CD4-positive, alpha-beta T cell treated with Interleukin-10 for 1 hour (primary cell): Measurements from ENCODE around the gene ACSM4.
A peak's percentile ranks its signal among the peaks of the same experiment; 100 is the strongest.
"Not testable (repeated sequence)": the region's sequence is repeated elsewhere in the genome, so short reads cannot be mapped to it uniquely, and the experiment has no call there.

Experiments used
- DNase-seq: peaks from one replicate; pipeline ENCODE4 v3.0.0-alpha.2; 2020

Gene ACSM4, protein sequence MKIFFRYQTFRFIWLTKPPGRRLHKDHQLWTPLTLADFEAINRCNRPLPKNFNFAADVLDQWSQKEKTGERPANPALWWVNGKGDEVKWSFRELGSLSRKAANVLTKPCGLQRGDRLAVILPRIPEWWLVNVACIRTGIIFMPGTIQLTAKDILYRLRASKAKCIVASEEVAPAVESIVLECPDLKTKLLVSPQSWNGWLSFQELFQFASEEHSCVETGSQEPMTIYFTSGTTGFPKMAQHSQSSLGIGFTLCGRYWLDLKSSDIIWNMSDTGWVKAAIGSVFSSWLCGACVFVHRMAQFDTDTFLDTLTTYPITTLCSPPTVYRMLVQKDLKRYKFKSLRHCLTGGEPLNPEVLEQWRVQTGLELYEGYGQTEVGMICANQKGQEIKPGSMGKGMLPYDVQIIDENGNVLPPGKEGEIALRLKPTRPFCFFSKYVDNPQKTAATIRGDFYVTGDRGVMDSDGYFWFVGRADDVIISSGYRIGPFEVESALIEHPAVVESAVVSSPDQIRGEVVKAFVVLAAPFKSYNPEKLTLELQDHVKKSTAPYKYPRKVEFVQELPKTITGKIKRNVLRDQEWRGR

DNA sequence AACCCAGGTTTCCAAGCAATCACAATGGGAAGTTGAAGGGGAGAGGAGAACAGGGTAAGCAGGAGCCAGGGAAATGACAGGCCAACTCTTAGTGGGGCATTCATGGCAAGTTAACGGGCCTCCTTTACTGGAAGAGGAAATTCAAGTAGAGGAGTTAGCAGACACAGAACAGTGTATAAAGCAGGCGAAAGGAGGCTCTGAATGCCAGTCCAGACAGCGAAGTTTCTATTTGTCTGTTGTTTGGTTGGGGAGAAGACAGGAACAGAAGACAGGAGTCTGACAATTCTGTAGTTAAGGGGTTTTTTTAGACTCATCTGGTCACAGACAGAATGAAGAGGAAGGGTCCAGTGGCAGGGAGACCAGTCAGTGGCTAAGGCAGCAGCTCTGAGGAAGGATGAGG lies at the start of gene ACSM4:
TSS of gene ACSM4 (plus strand) at position 301 of the 400 bp plus-strand sequence. CDS start 260 bp downstream, outside the sequence.
- no peak for DNase-seq

DNA sequence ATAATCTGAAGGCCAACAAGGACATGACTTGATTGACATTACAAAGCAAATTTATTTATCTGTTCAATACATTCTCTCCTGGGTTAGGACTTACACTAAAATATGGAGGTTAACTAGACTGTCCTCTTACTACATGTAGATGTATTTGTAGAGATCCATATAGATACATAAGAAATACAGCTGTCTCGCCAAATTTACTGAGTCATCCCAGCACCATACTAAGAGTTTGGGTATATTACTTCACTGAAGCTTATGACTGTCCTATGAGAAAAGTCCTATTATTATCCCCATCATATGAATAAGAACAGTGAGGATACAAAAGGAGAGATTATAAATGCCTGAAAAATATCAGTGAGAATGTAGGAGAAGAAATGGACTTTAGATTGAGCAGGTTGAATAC lies 44.8 kb upstream of the ACSM4 start:
- no peak for DNase-seq

DNA sequence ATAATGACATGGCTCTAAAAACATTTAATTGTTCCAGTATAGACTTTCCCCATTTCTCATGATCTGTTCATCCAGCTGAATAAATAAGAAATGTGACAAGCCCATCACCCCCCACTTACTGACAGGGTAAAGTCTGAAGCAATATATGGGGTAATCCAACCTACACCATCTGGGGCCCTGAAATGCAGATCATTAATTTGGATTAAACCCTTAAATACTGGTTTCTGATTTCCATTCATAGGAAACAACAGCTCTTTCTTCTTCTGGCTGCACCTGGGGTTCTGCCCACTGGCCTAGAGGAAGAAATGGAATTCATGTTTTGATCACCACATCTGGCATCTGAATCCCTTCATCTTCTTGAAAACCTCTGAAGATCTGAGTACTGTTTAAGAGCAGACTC lies 39.3 kb upstream of the ACSM4 start:
- DNase-seq = no peak

DNA sequence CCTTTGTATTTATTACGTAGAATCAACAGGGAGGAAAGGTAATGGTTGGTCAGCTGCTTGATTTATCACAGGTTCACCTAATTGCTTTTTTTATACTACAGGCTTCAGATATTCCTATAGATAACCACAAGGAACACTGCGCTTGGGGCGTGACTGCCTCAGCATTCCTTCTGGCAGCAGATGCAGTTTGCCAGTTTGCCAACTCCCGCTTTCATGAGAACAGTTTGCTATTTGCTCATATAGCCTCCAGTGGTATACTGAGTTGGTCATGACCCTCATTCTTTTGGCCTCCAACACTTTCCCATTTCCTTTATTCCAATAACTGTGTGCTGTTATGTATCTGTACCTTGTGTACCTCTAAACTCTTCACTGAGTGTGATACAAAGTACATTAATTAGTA lies 38.6 kb upstream of the ACSM4 start:
- no peak for DNase-seq

DNA sequence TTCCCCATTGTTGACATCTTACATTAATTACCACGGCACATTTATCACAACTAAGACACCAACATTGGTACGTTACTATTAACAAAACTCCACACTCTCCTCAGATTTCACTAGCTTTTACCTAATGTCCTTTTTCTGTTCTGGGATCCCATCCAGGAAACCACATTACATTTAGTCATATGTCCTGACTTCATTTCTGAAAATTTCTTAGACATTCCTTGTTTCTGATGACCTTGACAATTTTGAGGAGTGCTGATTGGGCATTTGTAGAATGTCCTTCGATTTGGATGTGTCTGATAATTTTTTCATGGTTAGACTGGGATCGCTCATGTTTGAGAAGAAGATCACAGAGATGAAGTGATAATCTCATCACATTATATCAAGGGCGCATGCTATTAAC lies 34.6 kb upstream of the ACSM4 start:
- no peak for DNase-seq

DNA sequence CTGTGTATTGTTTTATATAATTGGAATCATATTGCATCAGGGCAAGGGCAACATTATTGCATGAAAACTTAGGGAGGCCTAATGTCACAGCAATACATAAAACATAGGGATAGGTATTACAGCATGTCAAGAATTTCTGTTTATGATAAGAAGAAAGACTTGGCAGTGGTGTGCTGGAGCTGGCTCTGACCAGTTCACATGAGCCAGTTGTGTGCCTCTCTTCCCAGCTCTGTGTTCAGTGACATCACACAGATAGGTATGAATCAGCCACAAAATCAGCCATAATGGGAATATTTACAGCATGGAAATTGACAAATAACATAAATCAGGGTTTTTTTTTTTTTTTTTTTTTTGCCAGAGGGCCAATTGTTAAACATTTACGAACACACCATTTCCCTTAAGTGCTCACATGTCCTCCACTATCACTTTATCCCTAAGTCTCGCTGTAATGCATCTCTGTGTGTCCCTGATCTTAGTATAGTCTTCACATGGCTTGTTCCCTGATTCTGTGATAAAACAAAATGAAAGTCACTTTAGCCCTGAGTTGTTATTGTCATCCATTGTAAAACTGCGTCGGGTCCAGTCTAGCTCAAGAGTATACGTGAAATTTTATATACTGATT lies 31.9 kb upstream of the ACSM4 start:
- DNase-seq = no peak

DNA sequence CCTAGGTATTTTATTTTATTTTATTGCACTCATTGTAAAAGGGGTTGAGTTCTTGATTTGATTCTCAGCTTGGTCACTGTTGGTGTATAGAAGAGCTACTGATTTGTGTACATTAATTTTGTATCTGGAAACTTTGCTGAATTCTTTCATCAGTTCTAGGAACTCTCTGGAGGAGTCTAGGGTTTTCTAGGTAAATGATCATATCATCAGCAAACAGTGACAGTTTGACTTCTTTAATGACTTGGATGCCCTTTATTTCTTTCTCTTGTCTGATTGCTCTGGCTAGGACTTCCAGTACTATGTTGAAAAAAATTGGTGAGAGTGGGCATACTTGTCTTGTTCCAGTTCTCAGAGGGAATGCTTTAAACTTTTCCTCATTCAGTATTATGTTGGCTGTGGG lies 28.4 kb upstream of the ACSM4 start:
- not testable (repeated sequence) for DNase-seq

DNA sequence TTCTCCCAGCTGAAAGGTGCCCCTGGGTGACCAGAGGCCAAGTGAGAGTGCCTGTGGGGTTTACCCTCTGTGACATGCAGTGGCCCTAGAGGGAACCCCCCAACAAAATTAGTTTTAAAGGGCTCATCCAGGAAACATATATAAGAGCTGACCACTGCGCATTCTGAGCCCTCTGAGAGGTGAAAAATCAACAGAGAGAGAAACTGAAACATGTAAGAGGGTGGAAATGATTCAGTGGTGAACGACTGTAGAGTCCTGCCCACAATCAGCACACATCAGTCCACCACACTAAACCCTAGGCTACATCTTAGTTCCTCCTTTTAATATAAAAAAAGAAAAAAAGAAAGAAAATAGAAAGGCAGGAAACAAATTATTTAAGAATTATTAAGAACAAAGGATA lies 21.0 kb upstream of the ACSM4 start:
- DNase-seq = no peak

DNA sequence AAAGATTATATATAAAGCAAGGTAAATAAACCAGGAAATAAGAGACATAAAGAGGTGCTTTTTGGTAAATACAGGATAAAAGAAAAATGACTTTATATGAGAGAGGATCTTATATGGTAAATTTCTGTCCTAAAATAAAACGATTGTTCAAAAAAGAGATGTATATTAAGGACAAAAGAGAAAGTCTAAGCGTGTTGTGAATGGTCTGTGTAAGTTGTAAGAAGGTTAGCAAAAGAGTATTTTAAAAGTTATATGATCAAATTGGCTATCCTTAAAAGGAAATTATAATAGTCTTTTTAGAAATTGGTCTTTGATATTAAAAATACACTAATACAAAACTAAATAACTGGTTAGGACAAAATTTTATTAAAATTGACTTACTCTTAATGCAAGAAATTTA lies 14.1 kb upstream of the ACSM4 start:
- DNase-seq = no peak

DNA sequence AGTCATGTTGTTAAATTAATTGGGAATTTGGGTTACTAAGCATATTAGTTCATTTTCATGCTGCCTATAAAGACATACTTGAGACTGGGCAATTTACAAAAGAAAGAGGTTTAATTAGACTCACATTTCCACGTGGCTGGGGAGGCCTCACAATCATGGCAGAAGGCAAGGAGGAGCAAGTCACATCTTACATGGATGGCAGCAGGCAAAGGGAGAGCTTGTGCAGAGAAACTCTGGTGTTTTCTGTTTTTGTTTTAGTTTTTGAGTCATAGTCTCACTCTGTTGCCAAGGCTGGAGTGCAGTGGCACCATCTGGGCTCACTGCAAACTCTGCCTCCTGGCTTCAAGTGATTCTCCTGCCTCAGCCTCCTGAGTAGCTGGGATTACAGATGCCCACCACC lies 13.3 kb upstream of the ACSM4 start:
- not testable (repeated sequence) for DNase-seq

DNA sequence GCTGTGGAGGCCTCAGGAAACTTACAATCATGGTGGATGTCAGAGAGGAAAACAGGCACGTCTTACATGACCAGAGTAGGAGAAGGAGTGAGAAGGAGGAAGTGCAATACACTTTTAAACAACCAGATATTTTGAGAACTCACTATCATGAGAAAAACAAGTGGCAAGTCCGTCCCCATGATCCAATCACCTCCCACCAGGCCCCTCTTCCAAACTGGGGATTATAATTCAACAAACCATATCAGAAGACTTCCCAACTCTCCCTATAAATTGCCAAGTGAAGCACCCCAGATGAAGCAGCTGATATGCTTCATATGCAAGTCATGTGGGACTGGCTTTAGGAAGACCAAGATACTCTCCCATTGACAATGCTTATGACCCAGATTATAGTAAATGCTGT lies 11.6 kb upstream of the ACSM4 start:
- DNase-seq = no peak

DNA sequence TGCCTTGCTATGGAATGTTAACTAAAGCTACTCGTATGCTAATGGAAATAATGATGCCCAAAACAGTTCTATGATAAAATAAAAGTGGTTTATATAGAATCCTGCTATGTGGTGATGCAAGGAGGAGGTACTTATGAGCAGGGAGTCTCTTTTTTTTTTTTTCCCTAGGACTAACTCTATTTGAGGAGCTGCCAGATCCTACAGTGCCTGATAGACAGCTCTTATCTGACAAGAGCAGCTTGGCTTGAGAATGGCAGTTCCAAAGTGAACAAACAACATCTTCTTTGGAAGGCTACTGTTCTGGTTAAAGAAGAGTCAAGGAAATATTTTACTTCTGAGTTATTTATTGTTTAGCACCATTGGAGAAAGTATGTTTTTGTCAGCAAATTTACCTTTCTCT lies 10.2 kb upstream of the ACSM4 start:
- no peak for DNase-seq

DNA sequence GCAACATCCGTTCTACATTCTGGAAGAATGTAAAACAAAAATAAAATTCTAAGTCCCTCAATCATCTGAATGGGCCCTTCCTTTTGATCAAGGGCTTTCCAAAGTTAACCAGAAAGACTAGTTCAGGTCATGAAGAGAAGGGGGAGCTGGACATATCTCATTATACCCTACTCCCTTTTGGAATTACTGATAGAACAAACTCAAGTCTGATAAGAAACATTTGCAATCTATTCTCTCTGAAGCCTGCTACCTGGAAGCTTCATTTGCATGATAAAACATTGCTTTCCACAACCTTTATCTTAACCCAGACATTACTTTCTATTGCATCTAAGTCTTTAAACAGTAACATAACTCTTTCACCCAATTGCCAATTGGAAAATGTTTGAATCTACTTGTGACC lies 8.3 kb upstream of the ACSM4 start:
- DNase-seq = no peak

DNA sequence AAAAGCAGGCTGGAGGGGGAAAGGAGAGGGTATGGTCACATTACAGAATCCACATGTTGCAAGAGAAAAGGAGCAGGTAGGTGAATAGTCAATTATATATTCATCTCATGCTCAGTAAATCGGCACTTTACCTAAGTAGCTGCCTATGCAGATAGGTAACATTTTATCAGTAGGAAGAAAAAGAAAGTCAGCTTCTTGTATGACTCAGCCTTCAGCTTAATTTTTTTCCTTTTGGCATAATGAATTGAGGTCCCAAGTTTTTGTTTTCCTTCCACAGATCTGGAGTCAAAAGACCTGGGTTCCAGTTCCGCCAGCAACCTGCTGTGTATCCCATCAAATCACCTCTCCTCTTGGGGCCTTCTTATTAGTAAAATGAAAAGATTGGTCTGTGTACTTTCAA lies 6.0 kb upstream of the ACSM4 start:
- no peak for DNase-seq

DNA sequence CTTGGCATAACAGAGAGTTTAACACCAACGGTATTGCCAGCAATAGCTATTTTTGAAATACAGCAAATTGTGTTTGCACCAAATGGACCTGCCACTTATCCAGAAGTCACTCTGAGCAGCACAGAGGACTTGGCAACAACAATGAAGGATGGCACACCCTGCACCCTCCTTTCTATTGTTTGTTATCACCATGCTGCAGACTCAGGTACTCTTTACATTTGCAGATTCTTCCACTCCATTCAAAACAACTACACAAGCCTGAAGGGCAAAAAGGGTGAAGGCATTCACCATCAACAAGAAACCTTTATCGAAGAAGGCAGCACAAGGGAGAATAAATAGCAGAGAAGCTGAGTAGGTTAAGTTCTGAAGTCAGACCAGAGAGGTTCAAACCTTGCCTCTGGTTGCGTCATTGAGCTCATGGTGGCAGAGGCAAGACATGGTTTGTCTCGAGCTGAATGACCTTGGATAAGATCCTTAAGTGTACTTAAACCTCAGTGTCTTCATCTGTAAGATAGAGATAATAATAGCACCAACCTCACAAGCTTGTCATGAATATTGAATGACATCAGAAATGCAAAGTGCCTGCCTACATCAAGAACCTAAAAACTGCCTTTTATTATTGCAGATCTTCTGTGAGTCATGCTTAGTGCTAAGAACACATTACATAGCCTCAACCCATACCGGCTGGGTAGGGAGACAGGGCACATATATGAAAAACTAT lies 1.4 kb upstream of the ACSM4 start:
- no peak for DNase-seq

DNA sequence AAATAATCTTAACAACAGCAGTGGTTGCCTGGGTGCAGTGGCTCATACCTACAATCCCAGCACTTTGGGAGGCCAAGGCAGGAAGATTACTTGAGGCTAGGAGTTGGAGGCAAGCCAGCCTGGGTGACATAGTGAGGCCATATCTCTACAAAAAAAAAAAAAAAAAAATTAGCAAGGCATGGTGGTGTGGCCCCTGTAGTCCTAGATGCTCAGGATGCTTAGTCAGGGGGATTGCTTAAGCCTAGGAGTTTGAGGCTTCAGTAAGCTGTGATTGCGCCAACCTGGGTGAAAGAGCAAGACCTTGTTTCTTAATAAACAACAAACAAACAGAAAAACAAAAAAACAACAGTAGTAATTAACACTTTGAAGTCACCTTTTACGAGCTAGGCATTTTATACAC lies 642 bp upstream of the ACSM4 start:
- DNase-seq = no peak

DNA sequence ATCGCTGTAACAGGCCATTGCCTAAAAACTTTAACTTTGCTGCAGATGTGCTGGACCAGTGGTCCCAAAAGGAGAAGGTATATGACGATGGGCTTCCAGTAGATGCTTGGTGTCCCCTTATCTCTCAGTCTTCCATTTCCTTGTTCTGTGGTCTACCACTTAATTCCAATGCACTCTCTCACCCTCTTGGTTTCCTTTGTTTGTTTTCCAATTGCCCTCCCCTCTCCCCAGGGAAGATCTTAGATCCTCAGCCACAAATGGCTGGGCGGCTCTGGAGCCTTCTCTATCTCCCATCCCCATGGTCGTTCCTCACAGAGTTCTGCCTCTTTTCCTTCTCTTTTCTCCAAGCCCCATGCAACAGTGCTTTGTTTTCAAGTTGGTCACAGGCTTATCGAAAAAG lies 584 bp downstream of the ACSM4 start:
- DNase-seq = no peak

DNA sequence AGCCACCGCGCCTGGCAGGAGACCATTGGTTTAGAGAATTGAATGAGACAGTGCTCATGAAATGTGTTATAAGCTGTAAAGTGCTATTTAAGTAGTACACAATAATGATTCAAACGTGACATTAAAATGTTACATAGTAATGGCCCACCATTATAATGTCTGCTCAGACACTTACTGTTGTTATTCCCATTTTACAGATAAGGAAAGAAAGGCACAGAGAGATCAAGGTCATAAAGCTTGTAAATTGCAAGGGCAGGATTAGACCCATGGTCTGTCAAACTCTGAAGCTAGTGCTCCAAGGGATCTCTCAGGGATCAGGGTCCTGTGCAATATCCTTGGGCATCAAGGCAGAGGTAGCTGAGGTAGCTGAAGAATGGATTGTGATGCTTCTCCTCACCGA lies 6.2 kb downstream of the ACSM4 start:
- no peak for DNase-seq

DNA sequence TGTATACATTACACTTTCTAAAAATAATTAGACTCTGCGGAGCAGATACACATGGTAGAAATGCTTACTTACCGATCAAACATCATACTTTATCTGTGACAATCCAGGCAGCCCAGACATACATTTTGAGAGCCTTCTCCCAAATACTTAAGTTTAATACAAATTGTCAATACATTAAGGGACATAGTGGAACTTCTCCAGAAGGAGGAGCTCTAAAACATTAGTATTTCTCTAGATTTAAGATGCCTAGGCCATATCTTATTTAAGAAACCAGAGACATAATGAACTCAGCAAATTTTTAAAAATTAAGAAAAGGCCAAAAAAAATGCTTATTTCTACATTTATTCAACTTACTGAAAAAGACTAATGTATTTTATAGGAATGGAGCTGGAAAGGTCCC lies 16.1 kb downstream of the ACSM4 start:
- peak; percentile 11 for DNase-seq

DNA sequence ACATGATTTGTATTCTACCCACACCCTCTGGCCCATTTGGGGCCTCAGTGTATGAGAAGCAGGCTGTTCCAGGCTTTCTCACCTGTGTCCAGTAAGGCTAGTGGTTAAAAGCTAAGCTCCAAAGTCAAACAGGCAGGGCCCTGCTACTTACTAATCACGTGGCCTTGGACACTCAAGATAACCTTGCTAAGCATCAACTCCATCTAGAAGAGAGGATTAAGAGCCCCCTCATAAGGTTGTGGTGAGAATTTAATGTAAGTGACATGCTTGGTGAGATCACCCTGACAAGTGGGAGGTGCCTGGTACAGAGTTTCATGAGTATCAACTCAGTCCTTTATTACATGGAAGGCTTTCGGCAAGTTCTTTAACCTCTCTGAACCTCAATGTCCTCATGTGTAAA lies 17.8 kb downstream of the ACSM4 start:
- DNase-seq = no peak

DNA sequence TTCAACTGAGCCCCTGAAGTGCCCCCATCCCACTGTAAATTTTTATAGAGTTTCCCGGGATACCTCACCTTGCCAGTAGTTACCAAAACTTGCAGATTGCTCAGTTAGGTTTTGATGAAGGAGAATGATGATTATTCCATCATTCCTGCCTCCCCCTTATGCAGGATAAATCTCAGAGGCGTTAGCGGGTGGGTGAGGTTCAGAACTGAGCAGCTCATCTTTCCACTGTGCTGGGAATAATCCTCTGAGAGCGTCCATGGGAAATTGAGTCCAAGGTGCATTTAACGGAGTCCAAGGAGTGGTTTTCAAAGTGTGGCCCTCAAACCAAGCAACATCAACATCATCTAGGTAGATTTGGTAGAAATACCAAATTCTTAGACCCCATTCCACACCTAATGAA lies 18.7 kb downstream of the ACSM4 start:
- DNase-seq = no peak

DNA sequence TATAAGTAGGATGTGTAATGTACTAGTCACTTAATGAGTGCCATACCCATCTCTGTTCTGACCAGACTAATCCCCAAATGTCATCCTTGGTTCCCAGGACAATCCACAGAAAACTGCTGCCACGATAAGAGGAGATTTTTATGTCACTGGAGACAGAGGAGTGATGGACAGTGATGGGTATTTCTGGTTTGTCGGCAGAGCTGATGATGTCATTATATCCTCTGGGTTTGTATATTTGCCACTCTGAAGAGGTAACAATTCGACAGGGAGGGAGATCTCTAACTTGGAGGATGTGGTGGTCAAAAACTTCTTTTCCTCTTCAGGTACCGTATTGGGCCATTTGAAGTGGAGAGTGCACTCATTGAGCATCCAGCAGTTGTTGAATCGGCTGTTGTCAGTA lies 20.3 kb downstream of the ACSM4 start:
- no peak for DNase-seq

DNA sequence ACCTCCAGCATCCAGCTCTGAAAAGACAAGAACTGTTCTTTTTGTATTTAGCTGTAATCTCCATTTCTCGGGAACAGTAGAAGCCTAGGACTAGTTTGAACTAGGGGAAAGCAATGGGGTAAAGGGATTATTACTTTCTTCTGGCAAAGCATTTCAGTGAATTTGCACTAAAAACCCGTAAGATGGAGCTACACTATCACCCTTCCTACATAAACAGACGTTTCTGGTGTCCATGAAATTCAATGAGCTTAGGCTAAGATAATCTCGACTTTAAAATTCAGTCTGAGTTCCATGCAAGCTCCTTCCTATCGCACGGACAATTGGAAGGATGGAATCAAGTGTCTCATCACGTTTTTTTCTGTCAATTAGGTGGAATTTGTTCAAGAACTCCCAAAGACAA lies 24.0 kb downstream of the ACSM4 start:
- no peak for DNase-seq

DNA sequence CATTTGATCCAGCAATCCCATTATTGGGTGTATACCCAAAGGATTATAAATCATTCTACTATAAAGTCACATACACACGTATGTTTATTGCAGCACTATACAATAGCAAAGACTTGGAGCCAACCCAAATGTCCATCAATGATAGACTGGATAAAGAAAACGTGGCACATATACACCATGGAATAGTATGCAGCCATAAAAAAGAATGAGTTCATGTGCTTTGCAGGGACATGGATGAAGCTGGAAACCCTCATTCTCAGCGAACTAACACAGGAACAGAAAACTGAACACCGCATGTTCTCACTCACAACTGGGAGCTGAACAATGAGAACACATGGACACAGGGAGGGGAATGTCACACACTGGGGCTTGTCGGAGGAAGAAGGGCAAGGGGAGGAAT lies 33.9 kb downstream of the ACSM4 start:
- DNase-seq = not testable (repeated sequence)
